D721Med (cell line): ENCODE measurements around the gene PIGM.

ENCODE experiments used
- DNase-seq: peaks from one replicate; pipeline ENCODE4 v3.0.0; 2011; ENCODE audit warnings: low spot score; ENCODE audit not compliant: insufficient read length
- FAIRE-seq: peaks from 2 replicates; lab custom pipeline; 2011; peaks lifted over from hg19 to GRCh38; lab: Jason Lieb, UNC
- CTCF ChIP-seq: IDR thresholded peaks from 2 replicates; pipeline ENCODE4 v1.5.1; 2012; ENCODE audit warnings: mild to moderate bottlenecking, control low read depth; ENCODE audit not compliant: insufficient read depth; ENCODE audit errors: missing control alignments

PIGM gene

GRCh38 chr1:160009081-160009480 is 22.7 kb downstream of the PIGM start:
- DNase-seq (no peak), FAIRE-seq (no peak)

GRCh38 chr1:160007577-160008200 is 24.1 kb downstream of the PIGM start:
- DNase-seq, result no peak
- peak; percentile 87 for TF ChIP-seq CTCF
- FAIRE-seq, result peak; percentile 87

More at GRCh38 chr1:160009081-160009480, 22.7 kb downstream of the PIGM start:
- TF ChIP-seq CTCF, result no peak

- peak; percentile 99 for TF ChIP-seq CTCF
- peak; percentile 53 for FAIRE-seq
Measured at GRCh38 chr1:160006312-160006940, 25.4 kb downstream of the PIGM start.

GRCh38 chr1:160005070-160005469 is 26.7 kb downstream of the PIGM start:
- DNase-seq (no peak), FAIRE-seq (no peak)
- no peak for TF ChIP-seq CTCF

More at GRCh38 chr1:160006312-160006940, 25.4 kb downstream of the PIGM start:
- peak; percentile 58 for DNase-seq

GRCh38 chr1:160004425-160004824 is 27.4 kb downstream of the PIGM start:
- DNase-seq, result no peak
- no peak for FAIRE-seq
- no peak for TF ChIP-seq CTCF

GRCh38 chr1:160004001-160004400 is 27.8 kb downstream of the PIGM start:
- no peak for FAIRE-seq
- DNase-seq, result no peak
- TF ChIP-seq CTCF, result no peak

GRCh38 chr1:160001440-160001839 is 30.4 kb downstream of the PIGM start:
- no peak for FAIRE-seq
- TF ChIP-seq CTCF, result no peak

More at GRCh38 chr1:160001440-160001839, 30.4 kb downstream of the PIGM start:
- DNase-seq, result no peak
